Fibroblast of lung (primary cell): ENCODE measurements around the gene PCSK7. TPM values are rescaled to one million over a fixed set of nuclear protein-coding genes. Genes with fewer than 3 reads are reported as not detected.

ENCODE experiments used
- DNase-seq, 2 donors: peaks; one replicate each; pipeline versions ENCODE4 v3.0.0 to v3.0.0-alpha.2; 2010; ENCODE audit warnings: low read depth in 2 of 2
- H2AFZ ChIP-seq: 2 replicates; pipeline ENCODE4 v1.5.1; 2012; ENCODE audit warnings: low read length, control low read depth, inconsistent platforms
- H3K27ac ChIP-seq: 2 replicates; pipeline ENCODE4 v1.5.1; 2011; ENCODE audit warnings: low read length, control low read depth; ENCODE audit not compliant: insufficient read depth
- H3K27me3 ChIP-seq: 2 replicates; pipeline ENCODE4 v1.5.1; 2011; ENCODE audit warnings: mild to moderate bottlenecking, low read length; ENCODE audit not compliant: control insufficient read depth, insufficient read depth
- H3K36me3 ChIP-seq: 2 replicates; pipeline ENCODE4 v1.5.1; 2011; ENCODE audit warnings: low read length; ENCODE audit not compliant: control insufficient read depth, insufficient read depth
- H3K4me1 ChIP-seq: 2 replicates; pipeline ENCODE4 v1.5.1; 2011; ENCODE audit warnings: low read length; ENCODE audit not compliant: control insufficient read depth, insufficient read depth; ENCODE audit errors: extremely low read depth
- H3K4me2 ChIP-seq: 2 replicates; pipeline ENCODE4 v1.5.1; 2011; ENCODE audit warnings: low read length, control low read depth; ENCODE audit not compliant: insufficient read depth; ENCODE audit errors: extremely low read depth
- H3K4me3 ChIP-seq, 4 experiments: fragments of 200-600 bp in 1 of 4; sonication (generic) in 1 of 4; replicated peaks in 1 of 4; 2 replicates each; pipeline ENCODE4 v1.5.1; 2011 to 2016; ENCODE audit warnings: low read length in 4 of 4, low read depth in 3 of 4, mild to moderate bottlenecking in 3 of 4, control low read depth in 2 of 4, inconsistent platforms in 1 of 4, mixed read lengths in 1 of 4; ENCODE audit not compliant: insufficient read depth in 1 of 4; ENCODE audit errors: control extremely low read depth in 1 of 4
- H3K79me2 ChIP-seq: 2 replicates; pipeline ENCODE4 v1.5.1; 2012; ENCODE audit warnings: mild to moderate bottlenecking, low read length, inconsistent platforms; ENCODE audit not compliant: control insufficient read depth, insufficient read depth
- H3K9ac ChIP-seq: 2 replicates; pipeline ENCODE4 v1.5.1; 2011; ENCODE audit warnings: mild to moderate bottlenecking, low read length, control low read depth; ENCODE audit not compliant: insufficient read depth
- H3K9me3 ChIP-seq: 2 replicates; pipeline ENCODE4 v1.5.1; 2012; ENCODE audit warnings: low read depth, low read length; ENCODE audit not compliant: control insufficient read depth, insufficient read depth
- H4K20me1 ChIP-seq: 2 replicates; pipeline ENCODE4 v1.5.1; 2011; ENCODE audit warnings: low read length; ENCODE audit not compliant: control insufficient read depth, insufficient read depth; ENCODE audit errors: extremely low read depth
- EZH2 ChIP-seq: IDR thresholded peaks from 2 replicates; pipeline ENCODE4 v1.5.1; 2012; ENCODE audit warnings: low read length, control low read depth, mild to moderate bottlenecking; ENCODE audit errors: missing control alignments
- polyA plus RNA-seq, 2 donors: library from polyadenylated mRNA; depleted of rRNA in 1 of 2; stranded (reverse) in 1 of 2; unstranded in 1 of 2; fragments of >200 nt; gene quantifications; 2 replicates each; pipeline ENCODE4 v1.2.1, GENCODE V29; 2011 to 2012; ENCODE audit warnings: missing spikeins in 1 of 2
- total RNA-seq: library from RNA; depleted of rRNA; stranded (reverse); fragments of >200 nt; gene quantifications from 2 replicates; pipeline ENCODE4 v1.2.1, GENCODE V29; 2014
- TF ChIP-seq, protein P1 (sequence below), 2 donors: IDR thresholded peaks in 1 of 2; conservative IDR thresholded peaks in 1 of 2; 1 replicate in 1 of 2; 2 replicates in 1 of 2; pipeline ENCODE4 v1.5.1; 2011 to 2012; ENCODE audit warnings: low read length in 2 of 2, control low read depth in 1 of 2, inconsistent platforms in 1 of 2, low read depth in 1 of 2, mild to moderate bottlenecking in 1 of 2

The PCSK7 gene
- total and polyA plus RNA-seq, 2 donors (not counting 1 experiment from before 2014, with no cell fraction given), result 26.8 to 38.3 TPM

DNA sequence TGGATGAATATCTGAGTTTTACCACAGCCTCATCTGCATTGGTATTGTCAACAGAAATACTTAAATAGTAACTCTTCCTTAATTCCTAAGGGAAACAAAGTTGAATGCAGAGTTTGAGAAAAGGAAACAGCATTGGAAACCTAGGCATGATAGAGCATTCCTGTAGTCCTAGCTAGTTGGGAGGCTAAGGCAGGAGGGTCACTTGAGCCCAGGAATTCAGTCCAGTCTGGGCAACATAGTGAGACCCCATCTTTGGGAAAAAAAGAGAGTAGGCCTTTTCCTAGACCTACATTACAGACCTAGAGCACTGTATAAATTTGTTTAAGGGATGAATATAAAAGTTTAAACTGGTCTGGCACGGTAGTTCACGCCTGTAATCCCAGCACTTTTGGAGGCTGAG lies 74.4 kb downstream of the PCSK7 start:
- H3K4me3 ChIP-seq, result no peak overlapping the region
- H3K79me2 ChIP-seq, result peaks cover 74% of the 10 kb centered on the region
- H3K9ac ChIP-seq, result no peak overlapping the region
- no peaks in the 10 kb centered on the region for H3K9me3 ChIP-seq
- H2AFZ ChIP-seq, result no peak overlapping the region
- H3K4me1 ChIP-seq, result no peaks in the 10 kb centered on the region
- H3K27ac ChIP-seq, result no peak overlapping the region
- no peak for DNase-seq
- H3K27me3 ChIP-seq, result no peaks in the 10 kb centered on the region
- no peaks in the 10 kb centered on the region for H4K20me1 ChIP-seq
- peaks cover under 1% of the 10 kb centered on the region for H3K36me3 ChIP-seq
- H3K4me2 ChIP-seq, result no peak overlapping the region
- TF ChIP-seq EZH2, result no peak
- TF ChIP-seq, protein P1, sequence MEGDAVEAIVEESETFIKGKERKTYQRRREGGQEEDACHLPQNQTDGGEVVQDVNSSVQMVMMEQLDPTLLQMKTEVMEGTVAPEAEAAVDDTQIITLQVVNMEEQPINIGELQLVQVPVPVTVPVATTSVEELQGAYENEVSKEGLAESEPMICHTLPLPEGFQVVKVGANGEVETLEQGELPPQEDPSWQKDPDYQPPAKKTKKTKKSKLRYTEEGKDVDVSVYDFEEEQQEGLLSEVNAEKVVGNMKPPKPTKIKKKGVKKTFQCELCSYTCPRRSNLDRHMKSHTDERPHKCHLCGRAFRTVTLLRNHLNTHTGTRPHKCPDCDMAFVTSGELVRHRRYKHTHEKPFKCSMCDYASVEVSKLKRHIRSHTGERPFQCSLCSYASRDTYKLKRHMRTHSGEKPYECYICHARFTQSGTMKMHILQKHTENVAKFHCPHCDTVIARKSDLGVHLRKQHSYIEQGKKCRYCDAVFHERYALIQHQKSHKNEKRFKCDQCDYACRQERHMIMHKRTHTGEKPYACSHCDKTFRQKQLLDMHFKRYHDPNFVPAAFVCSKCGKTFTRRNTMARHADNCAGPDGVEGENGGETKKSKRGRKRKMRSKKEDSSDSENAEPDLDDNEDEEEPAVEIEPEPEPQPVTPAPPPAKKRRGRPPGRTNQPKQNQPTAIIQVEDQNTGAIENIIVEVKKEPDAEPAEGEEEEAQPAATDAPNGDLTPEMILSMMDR (conservative IDR thresholded peaks at IDR 0.05 in 1 of 2, IDR thresholded peaks at IDR 0.05 in 1 of 2; ENCODE audit: low read depth in 1 of 2, low read length in 2 of 2), result no peak

DNA sequence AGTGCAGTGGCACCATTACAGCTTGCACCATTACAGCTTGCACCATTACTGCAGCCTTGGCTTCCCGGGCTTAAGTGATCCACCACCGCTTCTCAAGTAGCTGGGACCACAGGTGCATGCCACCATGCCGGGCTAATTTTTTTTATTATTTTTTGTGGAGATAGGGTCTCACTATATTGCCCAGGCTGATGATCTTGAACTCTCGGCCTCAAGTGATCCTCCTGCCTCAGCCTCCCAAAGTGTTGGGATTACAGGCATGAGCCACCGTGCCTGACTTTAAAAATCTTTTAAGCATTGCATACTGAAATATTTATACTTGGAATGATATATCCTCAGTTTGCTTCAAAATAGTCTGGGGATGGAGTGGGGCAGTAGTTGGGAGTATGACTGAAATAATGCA lies 77.4 kb downstream of the PCSK7 start:
- no peaks in the 10 kb centered on the region for H3K9me3 ChIP-seq
- H4K20me1 ChIP-seq, result no peaks in the 10 kb centered on the region
- H3K4me1 ChIP-seq, result no peaks in the 10 kb centered on the region
- H2AFZ ChIP-seq, result no peak overlapping the region
- H3K27me3 ChIP-seq, result no peaks in the 10 kb centered on the region
- TF ChIP-seq, protein P1 (conservative IDR thresholded peaks at IDR 0.05 in 1 of 2, IDR thresholded peaks at IDR 0.05 in 1 of 2; ENCODE audit: low read depth in 1 of 2, low read length in 2 of 2), result no peak
- TF ChIP-seq EZH2, result no peak
- no peak overlapping the region for H3K4me2 ChIP-seq
- no peak overlapping the region for H3K4me3 ChIP-seq
- H3K9ac ChIP-seq, result no peak overlapping the region
- H3K79me2 ChIP-seq, result peaks cover 90% of the 10 kb centered on the region
- H3K27ac ChIP-seq, result no peak overlapping the region
- H3K36me3 ChIP-seq, result no peaks in the 10 kb centered on the region
- DNase-seq, result no peak

Other genes with a start within 250 kb of the PCSK7 start
- gene SIK3, start 133.6 kb downstream of the PCSK7 start, total RNA-seq, result 11.8 and 22.8 TPM in 2 replicates
- 7.1 and 9.7 TPM in 2 replicates for gene SIK3, start 133.6 kb downstream of the PCSK7 start, polyA plus RNA-seq
- gene PAFAH1B2, start 87.8 kb downstream of the PCSK7 start, total RNA-seq, result 110 and 112 TPM in 2 replicates
- 56.2 and 70.8 TPM in 2 replicates for gene PAFAH1B2, start 87.8 kb downstream of the PCSK7 start, polyA plus RNA-seq
- gene SIDT2, start 53.3 kb downstream of the PCSK7 start, total RNA-seq, result 10.3 and 23.5 TPM in 2 replicates
- gene SIDT2, start 53.3 kb downstream of the PCSK7 start, polyA plus RNA-seq, result 24.3 and 27.2 TPM in 2 replicates
- 608 and 824 TPM in 2 replicates for gene TAGLN, start 32.7 kb downstream of the PCSK7 start, total RNA-seq
- 1,148 and 4,435 TPM in 2 replicates for gene TAGLN, start 32.7 kb downstream of the PCSK7 start, polyA plus RNA-seq
- 11.3 and 13.4 TPM in 2 replicates for gene RNF214, start 598 bp upstream of the PCSK7 start, total RNA-seq
- gene RNF214, start 598 bp upstream of the PCSK7 start, polyA plus RNA-seq, result 12.1 and 12.9 TPM in 2 replicates
- 2.8 and 4.5 TPM in 2 replicates for gene BACE1-AS, start 59.3 kb upstream of the PCSK7 start, total RNA-seq
- gene BACE1-AS, start 59.3 kb upstream of the PCSK7 start, polyA plus RNA-seq, result 3.9 and 4.2 TPM in 2 replicates
- gene BACE1, start 84.2 kb upstream of the PCSK7 start, total RNA-seq, result 17.7 and 23.1 TPM in 2 replicates
- gene BACE1, start 84.2 kb upstream of the PCSK7 start, polyA plus RNA-seq, result 58.1 and 62.7 TPM in 2 replicates
- gene CEP164, start 95.8 kb upstream of the PCSK7 start, total RNA-seq, result 29.0 and 33.5 TPM in 2 replicates
- 16.1 and 20.6 TPM in 2 replicates for gene CEP164, start 95.8 kb upstream of the PCSK7 start, polyA plus RNA-seq